GM12891 (cell line): Measurements from ENCODE around the gene RPS6KB1.
"Not testable (repeated sequence)": the region's sequence is repeated elsewhere in the genome, so short reads cannot be mapped to it uniquely, and the experiment has no call there.

Experiments
- POLR2A ChIP-seq: IDR thresholded peaks from 2 replicates; pipeline ENCODE4 v1.6.1; 2011; ENCODE audit warnings: low read depth, low read length, control low read depth
- POLR2AphosphoS5 ChIP-seq: IDR thresholded peaks from 2 replicates; pipeline ENCODE4 v1.6.1; 2011; ENCODE audit warnings: low read depth, low read length, control low read depth
- TAF1 ChIP-seq: IDR thresholded peaks from 2 replicates; pipeline ENCODE4 v1.6.1; 2011; ENCODE audit warnings: low read depth, low read length, control low read depth

GRCh38 chr17:59930768-59931167 lies 37.8 kb downstream of the RPS6KB1 start:
- TF ChIP-seq TAF1, POLR2AphosphoS5, POLR2A: not testable (repeated sequence)
